Hepatocyte (in vitro differentiated cells): Measurements from ENCODE around the gene PXDC1. TPM values are rescaled to one million over a fixed set of nuclear protein-coding genes. Genes with fewer than 3 reads are reported as not detected.

Source experiments
- DNase-seq: peaks from one replicate; pipeline ENCODE4 v3.0.0-alpha.2; 2016; ENCODE audit warnings: low spot score
- H2AFZ ChIP-seq: fragments of 200-600 bp; sonication (generic); 2 replicates; pipeline ENCODE4 v1.6.0; 2016; ENCODE audit warnings: antibody characterized with exemption, mild to moderate bottlenecking
- H3K27ac ChIP-seq: fragments of 200-600 bp; sonication (generic); 2 replicates; pipeline ENCODE4 v1.5.1; 2016; ENCODE audit warnings: mild to moderate bottlenecking
- H3K27me3 ChIP-seq: fragments of 200-600 bp; sonication (generic); 2 replicates; pipeline ENCODE4 v1.6.1; 2016
- H3K36me3 ChIP-seq: fragments of 200-600 bp; sonication (generic); replicated peaks from 2 replicates; pipeline ENCODE4 v1.5.1; 2016; ENCODE audit warnings: low read depth; ENCODE audit not compliant: insufficient read depth
- H3K4me1 ChIP-seq: fragments of 200-600 bp; sonication (generic); 2 replicates; pipeline ENCODE4 v1.5.1; 2016; ENCODE audit warnings: mild to moderate bottlenecking, moderate library complexity; ENCODE audit not compliant: insufficient read depth
- H3K4me2 ChIP-seq: fragments of 200-600 bp; sonication (generic); 2 replicates; pipeline ENCODE4 v1.6.0; 2016
- H3K4me3 ChIP-seq: fragments of 200-600 bp; sonication (generic); 2 replicates; pipeline ENCODE4 v1.5.1; 2016; ENCODE audit warnings: mild to moderate bottlenecking
- H3K79me2 ChIP-seq: fragments of 200-600 bp; sonication (generic); 2 replicates; pipeline ENCODE4 v1.6.0; 2017; ENCODE audit warnings: mild to moderate bottlenecking
- H3K9me2 ChIP-seq: fragments of 200-600 bp; sonication (generic); replicated peaks from 2 replicates; pipeline ENCODE4 v1.6.0; 2017; ENCODE audit warnings: mild to moderate bottlenecking; ENCODE audit not compliant: insufficient read depth
- H3K9me3 ChIP-seq: fragments of 200-600 bp; sonication (generic); 2 replicates; pipeline ENCODE4 v1.5.1; 2016; ENCODE audit warnings: low read depth, mild to moderate bottlenecking
- H4K20me1 ChIP-seq: fragments of 200-600 bp; sonication (generic); 2 replicates; pipeline ENCODE4 v1.6.0; 2016; ENCODE audit warnings: mild to moderate bottlenecking; ENCODE audit not compliant: insufficient read depth, poor library complexity, severe bottlenecking
- CTCF ChIP-seq: fragments of 200-600 bp; sonication (generic); IDR thresholded peaks from 2 replicates; pipeline ENCODE4 v1.5.1; 2016; ENCODE audit warnings: antibody characterized with exemption, mild to moderate bottlenecking; ENCODE audit not compliant: poor library complexity
- EZH2 ChIP-seq: fragments of 200-600 bp; sonication (generic); IDR thresholded peaks from 2 replicates; pipeline ENCODE4 v1.6.1; 2016; ENCODE audit warnings: antibody characterized with exemption, mild to moderate bottlenecking, borderline replicate concordance
- EZH2phosphoT487 ChIP-seq: fragments of 200-600 bp; sonication (generic); IDR thresholded peaks from one replicate; pipeline ENCODE4 v1.6.1; 2018; ENCODE audit warnings: antibody characterized with exemption, mild to moderate bottlenecking, low read depth, moderate library complexity; ENCODE audit not compliant: unreplicated experiment, severe bottlenecking
- WGBS: methylation state at CpG from one replicate; pipeline ENCODE4 v1.1.6; 2016; ENCODE audit warnings: low lambda C conversion rate; ENCODE audit errors: missing lambda C conversion rate; 5-methylcytosine and 5-hydroxymethylcytosine counted together
- polyA plus RNA-seq: library from polyadenylated mRNA; unstranded; fragments of >200 nt; fragmentation: Nextera tagmentation; extraction: Ambion mirVana; gene quantifications from 2 replicates; pipeline ENCODE4 v1.2.1, GENCODE V29; 2016
- total RNA-seq: library from RNA; depleted of rRNA; stranded (reverse); fragments of >200 nt; gene quantifications from 2 replicates; pipeline ENCODE4 v1.2.3, GENCODE V29; 2014

The PXDC1 gene
- total and polyA plus RNA-seq, 2 experiments from 2014 or later, result 83.8 to 90.8 TPM

- WGBS, result 98% methylated on average over 2 of the region's 2 CpGs
Observed at GRCh38 chr6:3707024-3707423, 44.5 kb downstream of the PXDC1 start.

GRCh38 chr6:3706547-3706946 is 45.0 kb downstream of the PXDC1 start:
- no peaks in the 10 kb centered on the region for H3K79me2 ChIP-seq
- no peaks in the 10 kb centered on the region for H3K9me2 ChIP-seq
- WGBS, result 95% methylated on average over 4 of the region's 4 CpGs
- no peaks in the 10 kb centered on the region for H3K27me3 ChIP-seq
- H3K4me2 ChIP-seq, result no peak overlapping the region
- H4K20me1 ChIP-seq, result no peaks in the 10 kb centered on the region
- H3K4me1 ChIP-seq, result no peaks in the 10 kb centered on the region
- no peaks in the 10 kb centered on the region for H3K36me3 ChIP-seq
- H3K4me3 ChIP-seq, result no peak overlapping the region
- TF ChIP-seq CTCF (no peak), EZH2 (no peak), EZH2phosphoT487 (no peak)
- no peak overlapping the region for H3K27ac ChIP-seq
- H2AFZ ChIP-seq, result no peak overlapping the region
- no peak for DNase-seq
- H3K9me3 ChIP-seq, result no peaks in the 10 kb centered on the region

More at GRCh38 chr6:3707024-3707423, 44.5 kb downstream of the PXDC1 start:
- no peaks in the 10 kb centered on the region for H4K20me1 ChIP-seq
- no peaks in the 10 kb centered on the region for H3K9me3 ChIP-seq
- no peak overlapping the region for H2AFZ ChIP-seq
- no peaks in the 10 kb centered on the region for H3K27me3 ChIP-seq
- no peaks in the 10 kb centered on the region for H3K79me2 ChIP-seq
- no peaks in the 10 kb centered on the region for H3K4me1 ChIP-seq
- no peaks in the 10 kb centered on the region for H3K36me3 ChIP-seq
- no peak for TF ChIP-seq EZH2
- TF ChIP-seq CTCF, result no peak
- TF ChIP-seq EZH2phosphoT487, result no peak
- no peak overlapping the region for H3K4me2 ChIP-seq
- H3K27ac ChIP-seq, result no peak overlapping the region
- no peak for DNase-seq
- no peaks in the 10 kb centered on the region for H3K9me2 ChIP-seq
- H3K4me3 ChIP-seq, result no peak overlapping the region

GRCh38 chr6:3701631-3702030 is 49.9 kb downstream of the PXDC1 start:
- no peaks in the 10 kb centered on the region for H4K20me1 ChIP-seq
- no peaks in the 10 kb centered on the region for H3K36me3 ChIP-seq
- H3K4me2 ChIP-seq, result no peak overlapping the region
- TF ChIP-seq EZH2 (no peak), CTCF (no peak), EZH2phosphoT487 (no peak)
- H3K9me3 ChIP-seq, result no peaks in the 10 kb centered on the region
- 71% methylated on average over 5 of the region's 5 CpGs for WGBS
- no peaks in the 10 kb centered on the region for H3K79me2 ChIP-seq
- no peaks in the 10 kb centered on the region for H3K27me3 ChIP-seq
- no peak overlapping the region for H3K27ac ChIP-seq
- DNase-seq, result no peak
- H3K9me2 ChIP-seq, result no peaks in the 10 kb centered on the region
- no peak overlapping the region for H2AFZ ChIP-seq
- H3K4me1 ChIP-seq, result no peaks in the 10 kb centered on the region
- H3K4me3 ChIP-seq, result no peak overlapping the region

- no peak overlapping the region for H3K4me3 ChIP-seq
- no peak for DNase-seq
- H2AFZ ChIP-seq, result no peak overlapping the region
- H3K4me2 ChIP-seq, result no peak overlapping the region
- H3K9me2 ChIP-seq, result no peaks in the 10 kb centered on the region
- H3K79me2 ChIP-seq, result no peaks in the 10 kb centered on the region
- H3K9me3 ChIP-seq, result no peaks in the 10 kb centered on the region
- no peak overlapping the region for H3K27ac ChIP-seq
- H3K4me1 ChIP-seq, result no peaks in the 10 kb centered on the region
- no peaks in the 10 kb centered on the region for H3K27me3 ChIP-seq
- H3K36me3 ChIP-seq, result no peaks in the 10 kb centered on the region
- H4K20me1 ChIP-seq, result no peaks in the 10 kb centered on the region
- TF ChIP-seq EZH2phosphoT487 (no peak), EZH2 (no peak), CTCF (no peak)
- WGBS, result 64% methylated on average over 3 of the region's 3 CpGs
Observed at GRCh38 chr6:3699231-3699630, 52.3 kb downstream of the PXDC1 start.
